Thoracic aorta (tissue), 2 donors: ENCODE results near the gene GBGT1. TPM values are rescaled to one million over a fixed set of nuclear protein-coding genes. Genes with fewer than 3 reads are reported as not detected.

Experiments used
- ATAC-seq: fragments of 150-250 bp; one replicate; pipeline ENCODE4 v1.8.0; 2017; ENCODE audit warnings: low read depth; ENCODE audit not compliant: insufficient number of reproducible peaks, low FRiP score
- DNase-seq: peaks from one replicate; pipeline ENCODE4 v3.0.0-alpha.2; 2020; ENCODE audit warnings: low spot score
- H3K27ac ChIP-seq, 2 donors: fragments of 200-600 bp; sonication (generic); 1 replicate in 1 of 2; 2 replicates in 1 of 2; pipeline ENCODE4 v1.5.1; 2016; ENCODE audit warnings: mild to moderate bottlenecking in 2 of 2, moderate library complexity in 2 of 2
- H3K27me3 ChIP-seq: fragments of 200-600 bp; sonication (generic); replicated peaks from 2 replicates; pipeline ENCODE4 v1.6.0; 2016; ENCODE audit warnings: mild to moderate bottlenecking; ENCODE audit not compliant: insufficient read depth
- H3K36me3 ChIP-seq: fragments of 200-600 bp; sonication (generic); one replicate; pipeline ENCODE4 v1.5.1; 2016
- H3K4me1 ChIP-seq, 2 donors: fragments of 200-600 bp; sonication (generic); 1 replicate in 1 of 2; 2 replicates in 1 of 2; pipeline versions ENCODE4 v1.5.1 to v1.6.0; 2016; ENCODE audit warnings: low read depth in 2 of 2, mild to moderate bottlenecking in 1 of 2; ENCODE audit not compliant: control insufficient read depth in 1 of 2
- H3K4me3 ChIP-seq: fragments of 200-600 bp; sonication (generic); 2 replicates; pipeline ENCODE4 v1.5.1; 2016; ENCODE audit warnings: mild to moderate bottlenecking
- H3K9me3 ChIP-seq: fragments of 200-600 bp; sonication (generic); 2 replicates; pipeline ENCODE4 v1.5.1; 2016
- CTCF ChIP-seq: fragments of 200-600 bp; sonication (generic); IDR thresholded peaks from one replicate; pipeline ENCODE4 v1.5.1; 2019; ENCODE audit warnings: antibody characterized with exemption
- total RNA-seq, 2 donors: library from RNA; depleted of rRNA; stranded (reverse); fragments of >200 nt; gene quantifications; one replicate each; pipeline versions ENCODE4 v1.1.0 to v1.2.3, GENCODE V29; 2016

GBGT1 gene
- total RNA-seq, 2 donors from 2014 or later: 45.5 to 46.8 TPM

- ATAC-seq (no peak), DNase-seq (no peak)
- no peak overlapping the region for H3K27ac ChIP-seq
- no peak for TF ChIP-seq CTCF
- H3K4me3 ChIP-seq: no peak overlapping the region
- H3K36me3 ChIP-seq: no peaks in the 10 kb centered on the region
- H3K4me1 ChIP-seq: no peaks in the 10 kb centered on the region
- H3K27me3 ChIP-seq: no peaks in the 10 kb centered on the region
- H3K9me3 ChIP-seq: no peaks in the 10 kb centered on the region
These were observed 40.8 kb upstream of the GBGT1 start for GRCh38 chr9:133204335-133204992.

- H3K27me3 ChIP-seq: no peaks in the 10 kb centered on the region
- no peaks in the 10 kb centered on the region for H3K36me3 ChIP-seq
- no peak overlapping the region for H3K4me3 ChIP-seq
- H3K27ac ChIP-seq: no peak overlapping the region
- no peak for TF ChIP-seq CTCF
- H3K4me1 ChIP-seq: no peaks in the 10 kb centered on the region
- DNase-seq (no peak), ATAC-seq (no peak)
- no peaks in the 10 kb centered on the region for H3K9me3 ChIP-seq
These were observed 39.9 kb upstream of the GBGT1 start for GRCh38 chr9:133203506-133204075.

GRCh38 chr9:133202688-133203453 is 39.2 kb upstream of the GBGT1 start:
- no peaks in the 10 kb centered on the region for H3K27me3 ChIP-seq
- no peak for TF ChIP-seq CTCF
- no peak overlapping the region for H3K4me3 ChIP-seq
- H3K27ac ChIP-seq: no peak overlapping the region
- H3K36me3 ChIP-seq: no peaks in the 10 kb centered on the region
- no peak for ATAC-seq
- no peak for DNase-seq
- H3K4me1 ChIP-seq: no peaks in the 10 kb centered on the region
- no peaks in the 10 kb centered on the region for H3K9me3 ChIP-seq

GRCh38 chr9:133202145-133202513 is 38.4 kb upstream of the GBGT1 start:
- ATAC-seq: no peak

More at GRCh38 chr9:133202145-133202513, 38.4 kb upstream of the GBGT1 start:
- no peaks in the 10 kb centered on the region for H3K4me1 ChIP-seq
- H3K27ac ChIP-seq: no peak overlapping the region
- DNase-seq: no peak
- no peak for TF ChIP-seq CTCF
- H3K27me3 ChIP-seq: no peaks in the 10 kb centered on the region
- no peak overlapping the region for H3K4me3 ChIP-seq
- no peaks in the 10 kb centered on the region for H3K9me3 ChIP-seq
- H3K36me3 ChIP-seq: no peaks in the 10 kb centered on the region
